Bronchial epithelial cell (primary cell): ENCODE data around the gene MARS2. TPM values are rescaled to one million over a fixed set of nuclear protein-coding genes. Genes with fewer than 3 reads are reported as not detected.
A peak's percentile ranks its signal among the peaks of the same experiment; 100 is the strongest.

Source experiments
- DNase-seq: peaks from one replicate; pipeline ENCODE4 v3.0.0-alpha.2; 2010; ENCODE audit warnings: low read depth
- FAIRE-seq: peaks from 2 replicates; lab custom pipeline; 2011; peaks lifted over from hg19 to GRCh38; lab: Jason Lieb, UNC
- H3K27me3 ChIP-seq: 2 replicates; pipeline ENCODE4 v1.5.1; 2011; ENCODE audit warnings: low read length; ENCODE audit not compliant: control insufficient read depth, insufficient read depth
- H3K36me3 ChIP-seq: 2 replicates; pipeline ENCODE4 v1.5.1; 2011; ENCODE audit warnings: low read length; ENCODE audit not compliant: control insufficient read depth, insufficient read depth
- H3K4me3 ChIP-seq: 2 replicates; pipeline ENCODE4 v1.5.1; 2011; ENCODE audit warnings: mild to moderate bottlenecking, low read depth, low read length, control low read depth
- CTCF ChIP-seq: IDR thresholded peaks from 2 replicates; pipeline ENCODE4 v1.5.1; 2011; ENCODE audit warnings: mild to moderate bottlenecking, moderate library complexity, low read length, control low read depth, inconsistent platforms; ENCODE audit not compliant: insufficient read depth, severe bottlenecking
- total RNA-seq: library from RNA; depleted of rRNA; stranded (reverse); fragments of >200 nt; gene quantifications from 2 replicates; pipeline ENCODE4 v1.2.1, GENCODE V29; 2014

Gene MARS2
- 5.9 and 6.6 TPM in 2 replicates for total RNA-seq

GRCh38 chr2:197705121-197705911 is at the start of gene MARS2:
Gene MARS2 (plus strand): TSS chr2:197705369. CDS start chr2:197705406, 37 bp downstream.
- no peaks in the 10 kb centered on the region for H3K27me3 ChIP-seq
- TF ChIP-seq CTCF: no peak
- FAIRE-seq (no peak), DNase-seq (peak; percentile 79)
- no peaks in the 10 kb centered on the region for H3K36me3 ChIP-seq
- peak within 1 kb of the TSS; percentile 89 for H3K4me3 ChIP-seq

- FAIRE-seq: no peak
- Histone ChIP-seq H3K27me3 (no peaks in the 10 kb centered on the region), H3K36me3 (no peaks in the 10 kb centered on the region), H3K4me3 (no peak overlapping the region)
- no peak for TF ChIP-seq CTCF
- no peak for DNase-seq
These were observed 47.6 kb upstream of the MARS2 start for GRCh38 chr2:197657562-197657961.

GRCh38 chr2:197661626-197662025 is 43.5 kb upstream of the MARS2 start:
- TF ChIP-seq CTCF: no peak
- FAIRE-seq (no peak), DNase-seq (no peak)
- Histone ChIP-seq H3K27me3 (no peaks in the 10 kb centered on the region), H3K4me3 (no peak overlapping the region), H3K36me3 (no peaks in the 10 kb centered on the region)

- no peaks in the 10 kb centered on the region for H3K27me3 ChIP-seq
- DNase-seq: no peak
- H3K36me3 ChIP-seq: no peaks in the 10 kb centered on the region
- no peak for TF ChIP-seq CTCF
- FAIRE-seq: no peak
- H3K4me3 ChIP-seq: no peak overlapping the region
These were observed 38.9 kb upstream of the MARS2 start for GRCh38 chr2:197666277-197666676.

GRCh38 chr2:197668296-197668695 is 36.9 kb upstream of the MARS2 start:
- Histone ChIP-seq H3K4me3 (no peak overlapping the region), H3K36me3 (no peaks in the 10 kb centered on the region), H3K27me3 (no peaks in the 10 kb centered on the region)
- no peak for TF ChIP-seq CTCF
- DNase-seq: peak; percentile 7
- no peak for FAIRE-seq
